Measurements from ENCODE around the gene NOXO1. TPM values are rescaled to one million over a fixed set of nuclear protein-coding genes. Genes with fewer than 3 reads are reported as not detected.

NOXO1 gene
- total RNA-seq, 1 experiment from 2014 or later = 1.7 TPM

DNA sequence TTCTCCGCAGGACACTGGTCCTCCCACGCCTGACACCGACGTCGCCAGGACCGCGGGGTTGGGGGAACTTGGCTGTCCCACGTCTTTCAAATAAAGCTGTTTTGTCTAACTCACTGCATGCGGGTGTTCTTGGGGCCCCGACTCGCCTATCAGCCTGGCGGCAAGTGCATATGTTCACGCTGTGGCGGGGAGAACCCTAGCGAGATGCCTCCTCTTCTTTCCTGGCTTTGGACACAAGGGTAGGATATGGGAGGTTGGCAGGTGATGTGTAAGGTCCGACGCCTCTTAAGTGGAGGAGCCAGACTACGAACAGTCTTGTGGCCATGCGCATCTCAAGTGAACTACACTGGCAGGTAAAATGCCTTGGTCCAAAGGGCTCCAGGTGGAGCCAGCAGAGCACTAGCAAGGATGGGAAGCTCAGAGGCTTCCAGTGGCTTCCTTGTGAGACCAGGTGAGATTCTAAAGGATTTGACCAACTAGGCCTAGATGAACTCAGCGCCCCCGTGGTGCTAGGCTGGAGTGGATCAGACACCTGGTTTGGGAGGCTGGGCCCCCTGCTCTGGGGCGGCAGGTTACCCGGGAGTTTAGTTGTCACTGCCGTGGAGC is 15.8 kb downstream of the NOXO1 start:
- Histone ChIP-seq H3K4me1 (ENCODE audit: insufficient read depth, low read length) (no peaks in the 10 kb centered on the region), H3K4ac (ENCODE audit: low read depth, low read length) (no peak overlapping the region; the same call in 1 of the 2 replicates), H2BK5ac (ENCODE audit: insufficient read length, low read length) (no peak overlapping the region), H3K56ac (ENCODE audit: insufficient read length, low read depth, low read length) (no peak overlapping the region), H2BK20ac (ENCODE audit: low read depth, low read length, poor library complexity, severe bottlenecking) (no peak overlapping the region), H3K18ac (ENCODE audit: insufficient read length, low read depth, low read length) (peak overlapping the region; percentile 68), H3K23ac (ENCODE audit: insufficient read length, low read depth, low read length) (no peak overlapping the region), H2AK5ac (ENCODE audit: insufficient read length, low read length) (no peak overlapping the region), H4K5ac (ENCODE audit: insufficient read length, low read depth, low read length) (no peak overlapping the region), H2BK15ac (ENCODE audit: low read depth, low read length) (no peak overlapping the region), H2BK120ac (ENCODE audit: low read depth, low read length, poor library complexity, severe bottlenecking) (no peak overlapping the region), H3K27ac (ENCODE audit: insufficient read length, low read depth, low read length) (no peak overlapping the region), H2AFZ (ENCODE audit: low read length) (no peak overlapping the region), H3K79me2 (ENCODE audit: insufficient read depth, low read length) (peaks cover 18% of the 10 kb centered on the region), H3K9ac (ENCODE audit: extremely low read depth, insufficient read length, low read length) (peak overlapping the region; percentile 88), H3K4me2 (ENCODE audit: insufficient read depth, insufficient read length, low read length) (peak overlapping the region; percentile 97), H4K8ac (replicated peaks; ENCODE audit: insufficient read length, low read depth, low read length) (no peak overlapping the region), H2BK12ac (ENCODE audit: insufficient read length, low read depth, low read length) (no peak overlapping the region), H4K20me1 (ENCODE audit: control insufficient read depth, insufficient read depth, insufficient read length) (no peaks in the 10 kb centered on the region), H3K14ac (ENCODE audit: insufficient read depth, low read length) (peak overlapping the region; percentile 72), H3K9me3 (ENCODE audit: control insufficient read depth, low read depth, low read length) (no peaks in the 10 kb centered on the region), H4K91ac (ENCODE audit: insufficient read length, low read depth, low read length) (peak overlapping the region; percentile 66), H3K23me2 (ENCODE audit: insufficient read length, low read depth, low read length, poor library complexity, severe bottlenecking) (peaks cover 16% of the 10 kb centered on the region), H3K79me1 (ENCODE audit: insufficient read depth, low read depth, low read length, poor library complexity, severe bottlenecking) (no peaks in the 10 kb centered on the region), H3T11ph (ENCODE audit: low read length) (no peak overlapping the region), H3K27me3 (ENCODE audit: insufficient read depth, low read length) (no peaks in the 10 kb centered on the region)
- H3K4me1 Mint-ChIP-seq = peaks cover 27 to 40% of the 10 kb centered on the region in 2 experiments
- H3K36me3 Mint-ChIP-seq (ENCODE audit: insufficient read depth in 1 of 3, low read depth in 3 of 3) = peaks cover 27 to 39% (median 33%) of the 10 kb centered on the region in 3 experiments
- no CpG with 5 or more reads among the region's 24 CpGs for WGBS (ENCODE audit: extremely low coverage, insufficient read length, low lambda C conversion rate)
- DNase-seq = no peak
- peaks cover 3% of the 10 kb centered on the region for H3K27me3 Mint-ChIP-seq (ENCODE audit: low read depth)
- H3K27ac Mint-ChIP-seq = peak overlapping the region; percentile 87 to 97 (median 88); a peak in 6 of 7 replicates
- no peak for TF ChIP-seq CTCF (conservative IDR thresholded peaks at IDR 0.05)
- H3K4me3 Mint-ChIP-seq = peak overlapping the region; percentile 95 to 97
- peaks cover 0 to 3% of the 10 kb centered on the region in 2 experiments; a peak in 3 of 5 replicates for H3K9me3 Mint-ChIP-seq

All from H9 (cell line).